Right hindlimb (tissue), 1 donor: Measurements from ENCODE around the gene PSME4.
"Not testable (repeated sequence)": the region's sequence is repeated elsewhere in the genome, so short reads cannot be mapped to it uniquely, and the experiment has no call there.

Source experiments
- DNase-seq: peaks from one replicate; pipeline ENCODE4 v3.0.0-alpha.2; 2018

PSME4 gene

DNA sequence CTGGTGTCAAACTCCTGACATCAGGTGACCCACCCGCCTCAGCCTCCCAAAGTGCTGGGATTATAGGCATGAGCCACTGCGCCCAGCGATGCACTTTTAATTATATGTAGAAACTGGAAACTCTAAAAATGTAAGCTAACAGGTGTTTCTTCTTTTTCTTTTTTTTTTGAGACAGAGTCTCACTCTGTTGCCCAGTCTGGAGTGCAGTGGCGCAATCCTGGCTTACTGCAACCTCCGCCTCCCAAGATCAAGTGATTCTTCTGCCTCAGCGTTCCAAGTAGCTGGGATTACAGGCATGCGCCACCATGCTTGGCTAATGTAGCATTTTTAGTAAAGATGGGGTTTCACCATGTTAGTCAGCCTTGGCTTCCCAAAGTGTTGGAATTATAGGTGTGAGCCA lies 129.1 kb downstream of the PSME4 start:
- DNase-seq: not testable (repeated sequence)

DNA sequence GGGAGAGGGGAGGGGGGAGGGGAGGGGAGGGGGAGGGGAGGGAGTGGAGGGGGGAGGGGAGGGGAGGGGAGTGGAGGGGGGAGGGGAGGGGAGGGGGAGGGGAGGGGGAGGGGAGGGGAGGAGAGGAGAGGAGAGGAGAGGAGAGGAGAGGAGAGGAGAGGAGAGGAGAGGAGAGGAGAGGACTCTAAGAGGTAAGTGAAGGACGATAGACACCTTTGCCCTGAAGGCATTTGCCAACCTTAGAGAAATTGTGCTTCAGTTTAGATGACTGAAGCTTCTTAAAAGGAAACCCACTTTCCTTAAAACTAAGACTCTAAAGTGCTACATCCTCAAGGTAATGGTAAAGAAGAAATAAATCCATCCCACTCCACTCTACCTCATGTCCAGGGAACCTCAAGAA lies 130.2 kb downstream of the PSME4 start:
- DNase-seq: no peak

GRCh38 chr2:53829980-53830290 lies 140.9 kb downstream of the PSME4 start:
- DNase-seq: not testable (repeated sequence)

GRCh38 chr2:53829273-53829979 lies 141.4 kb downstream of the PSME4 start:
- DNase-seq: no peak

DNA sequence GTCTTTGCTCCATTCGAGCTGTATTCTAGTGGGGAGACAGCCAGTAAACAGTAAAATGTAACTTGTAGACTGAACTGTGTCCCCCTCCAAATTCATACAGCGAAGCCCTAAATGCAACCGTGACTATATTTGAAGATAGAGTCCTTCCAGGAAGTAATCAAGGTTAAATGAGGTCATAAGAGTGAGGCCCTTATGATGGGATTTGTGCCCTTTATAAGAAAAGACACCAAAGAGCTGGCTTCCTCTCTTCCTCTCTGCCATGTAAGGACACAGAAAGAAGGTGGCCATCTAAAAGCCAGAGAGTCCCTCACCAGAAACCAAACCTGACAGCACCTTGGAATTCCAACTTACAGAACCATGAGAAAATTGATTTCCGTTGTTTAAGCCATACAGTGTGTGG lies 142.5 kb downstream of the PSME4 start:
- no peak for DNase-seq

- DNase-seq: no peak
Measured at GRCh38 chr2:53827398-53828175, 143.2 kb downstream of the PSME4 start.

GRCh38 chr2:53826587-53827397 lies 144.0 kb downstream of the PSME4 start:
- DNase-seq: no peak

GRCh38 chr2:53826030-53826410 lies 144.8 kb downstream of the PSME4 start:
- DNase-seq: no peak

DNA sequence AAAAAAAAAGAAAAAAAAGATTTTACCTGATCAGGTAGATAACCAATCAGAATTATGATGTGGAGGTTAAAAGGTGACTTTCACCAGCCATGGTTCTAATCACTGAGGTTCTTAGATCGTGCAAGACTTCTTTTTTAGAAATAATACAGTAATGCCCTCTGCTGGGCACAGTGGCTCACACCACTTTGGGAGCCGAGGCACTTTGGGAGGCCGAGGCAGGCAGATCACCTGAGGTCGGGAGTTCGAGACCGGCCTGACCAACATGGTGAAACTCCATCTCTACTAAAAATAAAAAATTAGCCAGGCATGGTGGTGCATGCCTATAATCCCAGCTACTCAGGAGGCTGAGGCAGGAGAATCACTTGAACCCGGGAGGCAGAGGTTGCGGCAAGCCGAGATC lies 147.2 kb downstream of the PSME4 start:
- DNase-seq: not testable (repeated sequence)

GRCh38 chr2:53821810-53822209 lies 149.0 kb downstream of the PSME4 start:
- no peak for DNase-seq

- DNase-seq: no peak
Measured at GRCh38 chr2:53820711-53821110, 150.1 kb downstream of the PSME4 start.

DNA sequence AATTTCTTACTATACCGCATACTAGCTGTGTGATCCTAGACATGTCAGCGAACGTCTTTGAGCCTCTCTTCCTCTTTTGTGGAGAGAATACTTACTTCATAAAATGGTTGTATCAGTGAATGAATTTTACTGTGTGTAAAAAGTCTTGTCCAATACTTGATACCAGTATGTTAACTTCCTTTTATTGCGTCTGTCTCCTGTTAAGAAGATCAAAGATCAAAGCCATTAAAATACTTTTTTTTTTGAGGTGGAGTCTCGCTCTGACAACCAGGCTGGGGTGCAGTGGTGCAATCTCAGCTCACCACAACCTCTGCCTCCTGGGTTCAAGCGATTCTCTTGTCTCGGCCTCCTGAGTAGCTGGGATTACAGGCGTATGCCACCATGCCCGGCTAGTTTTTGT lies 150.7 kb downstream of the PSME4 start:
- no peak for DNase-seq

DNA sequence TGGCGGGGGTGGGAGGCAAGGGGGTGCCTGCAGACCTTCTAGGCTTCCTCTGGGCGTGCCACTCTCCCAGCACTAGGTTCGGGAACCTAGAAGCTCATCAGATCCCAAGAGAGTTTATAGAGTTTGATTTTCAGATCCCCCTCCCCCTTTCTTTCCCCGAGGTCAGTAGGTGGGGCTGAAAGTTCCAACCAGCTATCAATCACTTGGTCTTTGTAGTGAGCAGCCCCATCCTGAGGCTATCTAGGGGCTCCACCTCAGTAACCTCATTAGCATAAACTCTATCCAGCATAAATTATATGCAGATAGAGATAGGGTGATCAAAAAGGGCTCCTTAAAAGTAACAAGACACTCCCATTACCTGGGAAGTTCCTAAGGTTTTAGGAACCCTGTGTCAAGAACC lies 151.2 kb downstream of the PSME4 start:
- DNase-seq: no peak

- DNase-seq: no peak
Measured at GRCh38 chr2:53818854-53819435, 151.8 kb downstream of the PSME4 start.
